Testis (tissue), 2 donors: ENCODE data around the gene GRK4.

Experiments
- CTCF ChIP-seq, 3 experiments: fragments of 450-650 bp in 2 of 3; fragments of 200-600 bp in 1 of 3; sonication (generic) in 1 of 3; IDR thresholded peaks; one replicate each; pipeline ENCODE4 v1.5.1; 2016 to 2019; ENCODE audit warnings: antibody characterized with exemption in 3 of 3, mild to moderate bottlenecking in 2 of 3, moderate library complexity in 1 of 3
- POLR2A ChIP-seq: fragments of 450-650 bp; IDR thresholded peaks from one replicate; pipeline ENCODE4 v1.6.1; 2017; ENCODE audit warnings: antibody characterized with exemption, mild to moderate bottlenecking, moderate library complexity

GRCh38 chr4:3069661-3070199 is 106.4 kb downstream of the GRK4 start:
- no peak for TF ChIP-seq POLR2A
- no peak for TF ChIP-seq CTCF (IDR thresholded peaks at IDR 0.05)
